Measurements from ENCODE around the gene TAF5. TPM values are rescaled to one million over a fixed set of nuclear protein-coding genes. Genes with fewer than 3 reads are reported as not detected.
A peak's percentile ranks its signal among the peaks of the same experiment; 100 is the strongest.

TAF5 gene
- total and polyA plus RNA-seq, 2 of the 4 experiments (the other 2 are of a cell fraction): 1.9 to 3.6 TPM

DNA sequence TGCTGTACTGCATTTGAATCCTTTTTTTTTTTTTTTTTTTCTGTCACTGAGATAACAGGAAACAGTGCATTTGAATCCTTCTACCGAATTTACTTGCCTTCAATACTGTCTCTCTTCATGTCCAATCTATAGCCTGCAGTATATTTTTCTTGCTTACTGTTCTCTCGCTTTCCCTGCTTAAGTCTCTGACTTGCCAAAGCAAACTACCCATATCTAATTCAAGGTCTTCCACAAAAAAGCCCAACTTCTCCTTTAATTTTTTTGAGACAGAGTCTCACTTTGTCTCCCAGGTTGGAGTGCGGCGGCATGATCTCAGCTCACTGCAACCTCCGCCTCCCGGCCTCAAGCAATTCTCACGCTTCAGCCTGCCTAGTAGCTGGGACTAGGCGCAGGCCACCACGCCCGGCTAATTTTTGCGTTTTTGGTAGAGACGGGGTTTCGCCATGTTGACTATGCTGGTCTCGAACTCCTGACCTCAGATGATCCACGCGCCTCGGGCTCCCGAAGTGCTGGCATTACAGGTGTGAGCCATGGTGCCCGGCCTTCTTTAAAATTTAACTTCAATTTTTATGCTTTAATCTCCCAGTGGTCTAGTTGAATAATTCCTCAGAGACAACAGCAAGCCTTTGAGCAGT, 29.5 kb downstream of the TAF5 start:
- DNase-seq: no peak
- ChIA-PET POLR2A (ENCODE audit: unreplicated experiment) (no interaction called here), CTCF (no interaction called here)
- peak overlapping the region; percentile 85; the same call in 1 of the 2 replicates for H3K4ac ChIP-seq (ENCODE audit: low read depth, low read length)
- peaks cover 5% of the 10 kb centered on the region; the same call in 1 of the 2 replicates for H4K20me1 ChIP-seq (ENCODE audit: insufficient read depth, low read length)
- H3K9me1 ChIP-seq (ENCODE audit: insufficient read depth, low read length): peaks cover 2% of the 10 kb centered on the region; the same call in 1 of the 2 replicates
- H2AFZ ChIP-seq (replicated peaks; ENCODE audit: low read length, poor library complexity): no peak overlapping the region
- no peak overlapping the region for H2BK20ac ChIP-seq (ENCODE audit: low read depth, low read length)
- peak overlapping the region; percentile 49 to 95; a peak in 2 of 4 replicates for H4K8ac ChIP-seq (ENCODE audit: low read depth in 2 of 2, low read length in 2 of 2)
- H3K14ac ChIP-seq (replicated peaks; ENCODE audit: low read depth, low read length): no peak overlapping the region
- H3K56ac ChIP-seq (ENCODE audit: extremely low read depth, insufficient read depth, low read length): peak overlapping the region; percentile 37; the same call in 1 of the 2 replicates
- no TSS peak for BruUV-seq (replicated peaks)
- no peak overlapping the region for H4K5ac ChIP-seq (ENCODE audit: low read depth, low read length)
- H3K18ac ChIP-seq (ENCODE audit: low read depth, low read length): no peak overlapping the region
- peaks cover 23% of the 10 kb centered on the region for H3K36me3 ChIP-seq (ENCODE audit: control insufficient read depth, insufficient read depth, low read length)
- H3K23ac ChIP-seq (ENCODE audit: low read depth, low read length): peak overlapping the region; percentile 94; the same call in 1 of the 2 replicates
- no peak overlapping the region for H2BK15ac ChIP-seq (ENCODE audit: low read depth, low read length)
- ATAC-seq (ENCODE audit: low read depth): no peak
- H3K4me3 ChIP-seq (ENCODE audit: insufficient read depth, low read depth, low read length): peak overlapping the region; percentile 95
- peak overlapping the region; percentile 28; the same call in 1 of the 2 replicates for H2AK5ac ChIP-seq (ENCODE audit: low read depth, low read length)
- no peak overlapping the region for H2BK120ac ChIP-seq (ENCODE audit: low read depth, low read length)
- H3K27ac ChIP-seq (ENCODE audit: insufficient read depth, low read length): no peak overlapping the region
- H3K9ac ChIP-seq (ENCODE audit: low read depth, low read length): peak overlapping the region; percentile 92; the same call in 1 of the 2 replicates
- no peaks in the 10 kb centered on the region for H3K27me3 ChIP-seq (ENCODE audit: control insufficient read depth, insufficient read depth, low read length)
- H2BK5ac ChIP-seq (ENCODE audit: low read depth, low read length, poor library complexity, severe bottlenecking): no peak overlapping the region
- H3K79me1 ChIP-seq (ENCODE audit: low read depth in 1 of 2, low read length in 2 of 2): peaks cover 29 to 50% of the 10 kb centered on the region in 2 experiments
- intact Hi-C loops (cut with micrococcal nuclease): no loop called here
- no peaks in the 10 kb centered on the region for H3K9me3 ChIP-seq (ENCODE audit: control insufficient read depth, insufficient read depth, low read length)
- dilution Hi-C loops (cut with HindIII; ENCODE audit: low sequenced_read_pairs, unreplicated experiment): no loop called here
- TF ChIP-seq, protein P1, sequence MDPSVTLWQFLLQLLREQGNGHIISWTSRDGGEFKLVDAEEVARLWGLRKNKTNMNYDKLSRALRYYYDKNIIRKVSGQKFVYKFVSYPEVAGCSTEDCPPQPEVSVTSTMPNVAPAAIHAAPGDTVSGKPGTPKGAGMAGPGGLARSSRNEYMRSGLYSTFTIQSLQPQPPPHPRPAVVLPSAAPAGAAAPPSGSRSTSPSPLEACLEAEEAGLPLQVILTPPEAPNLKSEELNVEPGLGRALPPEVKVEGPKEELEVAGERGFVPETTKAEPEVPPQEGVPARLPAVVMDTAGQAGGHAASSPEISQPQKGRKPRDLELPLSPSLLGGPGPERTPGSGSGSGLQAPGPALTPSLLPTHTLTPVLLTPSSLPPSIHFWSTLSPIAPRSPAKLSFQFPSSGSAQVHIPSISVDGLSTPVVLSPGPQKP (IDR thresholded peaks at IDR 0.05; ENCODE audit: borderline replicate concordance, low read depth, low read length): no peak
- TF ChIP-seq CHD1 (IDR thresholded peaks at IDR 0.05; ENCODE audit: low read depth, low read length) (no peak), POLR2A (IDR thresholded peaks at IDR 0.05; ENCODE audit: low read depth, low read length) (no peak), SMC3 (IDR thresholded peaks at IDR 0.05; ENCODE audit: low read depth, low read length) (no peak), RCOR1 (IDR thresholded peaks at IDR 0.05; ENCODE audit: insufficient replicate concordance, low read length) (no peak), MAFK (IDR thresholded peaks at IDR 0.05; ENCODE audit: low read depth, low read length) (no peak), MXI1 (IDR thresholded peaks at IDR 0.05; ENCODE audit: borderline replicate concordance, low read depth, low read length) (no peak), CEBPB (IDR thresholded peaks at IDR 0.05; ENCODE audit: low read depth, low read length) (no peak), BHLHE40 (IDR thresholded peaks at IDR 0.05; ENCODE audit: low read depth, low read length) (no peak), RFX5 (IDR thresholded peaks at IDR 0.05; ENCODE audit: low read depth, low read length) (no peak), NFE2L2 (IDR thresholded peaks at IDR 0.05; ENCODE audit: low read depth, low read length) (no peak)
- TF ChIP-seq, protein P2, sequence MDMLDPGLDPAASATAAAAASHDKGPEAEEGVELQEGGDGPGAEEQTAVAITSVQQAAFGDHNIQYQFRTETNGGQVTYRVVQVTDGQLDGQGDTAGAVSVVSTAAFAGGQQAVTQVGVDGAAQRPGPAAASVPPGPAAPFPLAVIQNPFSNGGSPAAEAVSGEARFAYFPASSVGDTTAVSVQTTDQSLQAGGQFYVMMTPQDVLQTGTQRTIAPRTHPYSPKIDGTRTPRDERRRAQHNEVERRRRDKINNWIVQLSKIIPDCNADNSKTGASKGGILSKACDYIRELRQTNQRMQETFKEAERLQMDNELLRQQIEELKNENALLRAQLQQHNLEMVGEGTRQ (IDR thresholded peaks at IDR 0.05; ENCODE audit: low read depth, low read length): no peak
- TF ChIP-seq, protein P3, sequence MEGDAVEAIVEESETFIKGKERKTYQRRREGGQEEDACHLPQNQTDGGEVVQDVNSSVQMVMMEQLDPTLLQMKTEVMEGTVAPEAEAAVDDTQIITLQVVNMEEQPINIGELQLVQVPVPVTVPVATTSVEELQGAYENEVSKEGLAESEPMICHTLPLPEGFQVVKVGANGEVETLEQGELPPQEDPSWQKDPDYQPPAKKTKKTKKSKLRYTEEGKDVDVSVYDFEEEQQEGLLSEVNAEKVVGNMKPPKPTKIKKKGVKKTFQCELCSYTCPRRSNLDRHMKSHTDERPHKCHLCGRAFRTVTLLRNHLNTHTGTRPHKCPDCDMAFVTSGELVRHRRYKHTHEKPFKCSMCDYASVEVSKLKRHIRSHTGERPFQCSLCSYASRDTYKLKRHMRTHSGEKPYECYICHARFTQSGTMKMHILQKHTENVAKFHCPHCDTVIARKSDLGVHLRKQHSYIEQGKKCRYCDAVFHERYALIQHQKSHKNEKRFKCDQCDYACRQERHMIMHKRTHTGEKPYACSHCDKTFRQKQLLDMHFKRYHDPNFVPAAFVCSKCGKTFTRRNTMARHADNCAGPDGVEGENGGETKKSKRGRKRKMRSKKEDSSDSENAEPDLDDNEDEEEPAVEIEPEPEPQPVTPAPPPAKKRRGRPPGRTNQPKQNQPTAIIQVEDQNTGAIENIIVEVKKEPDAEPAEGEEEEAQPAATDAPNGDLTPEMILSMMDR (conservative IDR thresholded peaks at IDR 0.05; ENCODE audit: low read depth, low read length): no peak
- no peak overlapping the region for H2AK9ac ChIP-seq (replicated peaks; ENCODE audit: low read depth, low read length, poor library complexity)
- H3K4me1 ChIP-seq (ENCODE audit: control insufficient read depth, insufficient read depth, low read length): peaks cover 8% of the 10 kb centered on the region
- no peak overlapping the region for H4K91ac ChIP-seq (ENCODE audit: insufficient read depth, low read depth, low read length)
- in situ Hi-C loops (cut with MboI; ENCODE audit: low sequenced_read_pairs): no loop called here
- H3K4me2 ChIP-seq (ENCODE audit: low read depth, low read length): peak overlapping the region; percentile 84
- WGBS, 2 experiments (ENCODE audit: extremely low coverage in 2 of 2, insufficient read length in 1 of 2): 58% methylated on average over 7 of the region's 19 CpGs; no CpG with 5 or more reads in 1 of the 2 experiments

Measured in IMR-90 (cell line).